BJ (cell line): Measurements from ENCODE around the gene MUTYH. TPM values are rescaled to one million over a fixed set of nuclear protein-coding genes. Genes with fewer than 3 reads are reported as not detected.

Experiments
- CTCF ChIA-PET: fragments of 350-600 bp; formaldehyde crosslinking; extraction: SDS; loops from one replicate; lab custom pipeline; 2021; ENCODE audit warnings: antibody characterized with exemption, inconsistent platforms; lab: Yijun Ruan, JAX
- POLR2A ChIA-PET: fragments of 300-600 bp; sonication (Branson Sonifier 250); formaldehyde crosslinking; extraction: SDS; loops from one replicate; lab custom pipeline; 2021; ENCODE audit warnings: antibody characterized with exemption; lab: Charles Lee
- DNase-seq: peaks from one replicate; pipeline ENCODE4 v3.0.0-alpha.2; 2011; ENCODE audit warnings: low read depth
- H3K27me3 ChIP-seq: 2 replicates; pipeline ENCODE4 v1.6.0; 2011; ENCODE audit warnings: low read length; ENCODE audit not compliant: control insufficient read depth, insufficient read depth
- H3K36me3 ChIP-seq: 2 replicates; pipeline ENCODE4 v1.5.1; 2011; ENCODE audit warnings: low read length; ENCODE audit not compliant: control insufficient read depth, insufficient read depth
- H3K4me3 ChIP-seq: 2 replicates; pipeline ENCODE4 v1.5.1; 2011; ENCODE audit warnings: low read depth, mild to moderate bottlenecking, control low read depth, low read length
- CTCF ChIP-seq: IDR thresholded peaks from 2 replicates; pipeline ENCODE4 v1.5.1; 2011; ENCODE audit warnings: low read depth, mild to moderate bottlenecking, control low read depth, inconsistent platforms, low read length, moderate library complexity; ENCODE audit not compliant: insufficient read depth
- polyA plus RNA-seq: library from polyadenylated mRNA; depleted of rRNA; stranded (reverse); fragments of >200 nt; gene quantifications from 2 replicates; pipeline ENCODE4 v1.2.3, GENCODE V29; 2011

MUTYH gene
- polyA plus RNA-seq, 1 experiment = 11.7 TPM

- ChIA-PET POLR2A (no interaction called here), CTCF (no interaction called here)
- Histone ChIP-seq H3K4me3 (no peak overlapping the region), H3K36me3 (no peaks in the 10 kb centered on the region), H3K27me3 (peaks cover 1% of the 10 kb centered on the region; the same call in 1 of the 2 replicates)
- DNase-seq = no peak
- TF ChIP-seq CTCF = no peak
Observed at GRCh38 chr1:45322486-45323040, 17.7 kb downstream of the MUTYH start.

- Histone ChIP-seq H3K27me3 (peaks cover 3% of the 10 kb centered on the region; the same call in 1 of the 2 replicates), H3K4me3 (no peak overlapping the region), H3K36me3 (no peaks in the 10 kb centered on the region)
- ChIA-PET POLR2A (no interaction called here), CTCF (interaction anchor here (2.4 kb wide), 1 partner anchor 307 kb away, joined by 8 read pairs; no protein-coding TSS in a partner anchor)
- no peak for TF ChIP-seq CTCF
- DNase-seq = no peak
Observed at GRCh38 chr1:45321444-45321843, 18.8 kb downstream of the MUTYH start.

GRCh38 chr1:45319761-45320160 lies 20.5 kb downstream of the MUTYH start:
- no peak for DNase-seq
- CTCF ChIA-PET = interaction anchor here (1.1 to 2.4 kb wide), 2 partner anchors 302 to 306 kb away, joined by 3 to 8 read pairs; no protein-coding TSS in a partner anchor
- TF ChIP-seq CTCF = no peak

GRCh38 chr1:45317166-45317565 lies 23.1 kb downstream of the MUTYH start:
- Histone ChIP-seq H3K36me3 (no peaks in the 10 kb centered on the region), H3K27me3 (peaks cover 3% of the 10 kb centered on the region; the same call in 1 of the 2 replicates), H3K4me3 (no peak overlapping the region)
- ChIA-PET POLR2A (no interaction called here), CTCF (no interaction called here)
- DNase-seq = no peak
- no peak for TF ChIP-seq CTCF

More at GRCh38 chr1:45319761-45320160, 20.5 kb downstream of the MUTYH start:
- POLR2A ChIA-PET = no interaction called here
- H3K4me3 ChIP-seq = no peak overlapping the region
- no peaks in the 10 kb centered on the region for H3K36me3 ChIP-seq
- H3K27me3 ChIP-seq = peaks cover 3% of the 10 kb centered on the region; the same call in 1 of the 2 replicates

- POLR2A ChIA-PET = no interaction called here
- Histone ChIP-seq H3K4me3 (no peak overlapping the region), H3K36me3 (no peaks in the 10 kb centered on the region), H3K27me3 (peaks cover 3% of the 10 kb centered on the region; the same call in 1 of the 2 replicates)
- CTCF ChIA-PET = interaction anchor here (0.7 to 1.5 kb wide), 3 partner anchors 14 to 300 kb away, joined by 3 to 7 read pairs (median 3); no protein-coding TSS in a partner anchor
- no peak for DNase-seq
- TF ChIP-seq CTCF = no peak
Observed at GRCh38 chr1:45314266-45314665, 26.0 kb downstream of the MUTYH start.
